ENCODE measurements around the gene SAMHD1.

SAMHD1 gene

DNA sequence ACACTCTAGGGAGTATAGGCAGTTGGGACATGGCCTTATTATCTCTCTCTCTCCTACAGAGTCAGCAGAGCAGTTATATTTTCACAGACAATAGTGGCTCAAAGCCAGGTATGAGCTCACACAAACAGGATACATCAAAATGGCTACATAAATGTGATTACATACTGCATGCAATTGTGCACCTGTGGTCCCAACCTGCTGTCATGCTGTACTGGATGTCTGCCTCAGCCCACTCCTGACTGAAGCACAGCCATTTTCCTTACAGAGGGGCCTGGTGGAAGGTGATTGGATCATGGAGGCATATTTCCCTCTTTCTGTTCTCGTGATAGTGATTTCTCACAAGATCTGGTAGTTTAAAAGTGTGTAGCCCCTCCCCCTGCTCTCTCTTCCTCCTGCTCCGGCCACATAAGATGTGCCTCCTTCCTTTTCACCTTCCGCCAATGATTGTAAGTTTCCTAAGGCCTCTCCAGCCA lies 37.0 kb upstream of the SAMHD1 start:
- no peak overlapping the region for H3K4me3 ChIP-seq (ENCODE audit: low read depth, low read length)
- TF ChIP-seq, protein P1, sequence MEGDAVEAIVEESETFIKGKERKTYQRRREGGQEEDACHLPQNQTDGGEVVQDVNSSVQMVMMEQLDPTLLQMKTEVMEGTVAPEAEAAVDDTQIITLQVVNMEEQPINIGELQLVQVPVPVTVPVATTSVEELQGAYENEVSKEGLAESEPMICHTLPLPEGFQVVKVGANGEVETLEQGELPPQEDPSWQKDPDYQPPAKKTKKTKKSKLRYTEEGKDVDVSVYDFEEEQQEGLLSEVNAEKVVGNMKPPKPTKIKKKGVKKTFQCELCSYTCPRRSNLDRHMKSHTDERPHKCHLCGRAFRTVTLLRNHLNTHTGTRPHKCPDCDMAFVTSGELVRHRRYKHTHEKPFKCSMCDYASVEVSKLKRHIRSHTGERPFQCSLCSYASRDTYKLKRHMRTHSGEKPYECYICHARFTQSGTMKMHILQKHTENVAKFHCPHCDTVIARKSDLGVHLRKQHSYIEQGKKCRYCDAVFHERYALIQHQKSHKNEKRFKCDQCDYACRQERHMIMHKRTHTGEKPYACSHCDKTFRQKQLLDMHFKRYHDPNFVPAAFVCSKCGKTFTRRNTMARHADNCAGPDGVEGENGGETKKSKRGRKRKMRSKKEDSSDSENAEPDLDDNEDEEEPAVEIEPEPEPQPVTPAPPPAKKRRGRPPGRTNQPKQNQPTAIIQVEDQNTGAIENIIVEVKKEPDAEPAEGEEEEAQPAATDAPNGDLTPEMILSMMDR (IDR thresholded peaks at IDR 0.05; ENCODE audit: low read depth, low read length): no peak

DNA sequence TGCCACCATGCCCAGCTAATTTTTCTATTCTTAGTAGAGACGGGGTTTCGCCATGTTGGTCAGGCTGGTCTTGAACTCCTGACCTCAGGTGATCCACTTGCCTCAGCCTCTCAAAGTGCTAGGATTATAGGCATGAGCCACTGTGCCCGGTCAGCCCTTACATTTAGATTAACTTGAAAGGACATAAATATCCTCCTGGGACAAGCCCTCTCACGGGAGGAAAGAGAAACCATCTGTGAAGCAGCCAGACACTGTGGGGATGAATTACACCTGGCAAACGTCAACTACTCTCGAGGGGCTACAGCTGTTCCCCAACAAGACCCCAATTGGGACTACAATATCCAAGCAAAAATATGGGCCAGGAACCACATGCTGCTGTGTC lies 32.7 kb upstream of the SAMHD1 start:
- H3K4me3 ChIP-seq (ENCODE audit: low read depth, low read length): no peak overlapping the region
- TF ChIP-seq, protein P1 (IDR thresholded peaks at IDR 0.05; ENCODE audit: low read depth, low read length): no peak

DNA sequence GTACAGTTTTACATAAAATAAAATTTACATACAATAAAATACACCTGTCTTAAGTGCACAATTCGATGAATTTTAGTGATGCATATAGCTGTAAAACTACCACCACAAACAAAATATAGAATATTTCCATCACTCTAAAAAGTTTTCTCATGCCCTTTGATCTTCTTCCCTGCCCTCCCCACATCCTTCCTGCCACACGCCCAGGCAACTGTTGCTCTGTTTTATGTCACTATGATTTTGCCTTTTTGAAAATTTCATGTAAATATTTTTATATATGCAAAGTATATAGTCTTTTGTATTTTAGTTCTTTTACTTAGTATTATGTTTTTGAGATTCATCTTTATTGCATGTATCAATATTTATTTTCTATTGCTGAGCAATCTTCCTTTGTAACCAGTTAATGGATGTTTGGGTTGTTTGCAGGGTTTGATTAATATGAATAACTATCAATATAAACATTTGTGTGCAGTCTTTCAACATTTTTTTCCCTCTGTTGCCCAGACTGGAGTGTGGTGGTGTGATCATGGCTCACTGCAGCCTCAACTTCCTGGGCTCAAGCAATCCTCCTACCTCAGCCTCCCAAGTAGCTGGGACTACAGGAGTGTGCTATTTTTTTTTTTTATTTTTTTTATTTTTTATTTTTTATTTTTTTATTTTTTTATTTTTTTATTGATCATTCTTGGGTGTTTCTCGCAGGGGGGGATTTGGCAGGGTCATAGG lies 23.8 kb upstream of the SAMHD1 start:
- H3K4me3 ChIP-seq (ENCODE audit: low read depth, low read length): no peak overlapping the region
- TF ChIP-seq, protein P1 (IDR thresholded peaks at IDR 0.05; ENCODE audit: low read depth, low read length): no peak

DNA sequence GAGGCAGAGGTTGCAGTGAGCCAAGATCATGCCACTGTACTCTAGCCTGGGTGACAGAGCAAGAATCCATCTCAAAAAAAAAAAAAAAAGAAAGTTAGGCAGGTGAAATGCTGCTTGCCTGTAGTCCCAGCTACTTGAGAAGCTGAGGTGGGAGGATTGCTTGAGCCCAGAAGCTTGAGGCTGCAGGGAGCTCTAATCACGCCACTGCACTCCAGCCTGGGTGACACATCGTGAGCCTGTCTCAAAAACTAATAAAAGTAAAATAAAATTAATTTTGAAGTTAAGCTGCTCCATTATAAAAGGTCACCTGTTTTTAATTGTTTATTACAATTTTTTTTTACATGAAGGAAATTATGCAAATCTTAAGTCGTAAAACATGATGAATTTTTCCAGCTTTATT lies 23.2 kb upstream of the SAMHD1 start:
- TF ChIP-seq, protein P1 (IDR thresholded peaks at IDR 0.05; ENCODE audit: low read depth, low read length): no peak
- no peak overlapping the region for H3K4me3 ChIP-seq (ENCODE audit: low read depth, low read length)

DNA sequence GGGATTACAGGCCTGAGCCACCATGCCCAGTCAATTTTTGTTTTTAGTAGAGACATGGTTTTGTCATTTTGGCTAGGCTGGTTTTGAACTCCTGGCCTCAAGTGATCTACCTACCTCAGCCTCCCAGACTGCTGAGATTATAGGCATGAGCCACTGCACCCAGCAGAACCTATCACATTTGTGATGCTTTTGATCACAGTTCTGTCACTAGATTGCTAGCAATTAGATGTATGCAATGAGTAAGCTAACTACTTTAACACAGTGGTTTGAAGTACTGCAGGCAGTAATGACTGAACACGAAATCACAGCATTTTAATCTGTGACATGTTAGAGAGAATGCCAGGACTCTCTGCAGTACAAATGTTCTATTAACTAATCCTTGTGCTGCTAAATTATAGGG lies 19.6 kb upstream of the SAMHD1 start:
- TF ChIP-seq, protein P1 (IDR thresholded peaks at IDR 0.05; ENCODE audit: low read depth, low read length): no peak
- H3K4me3 ChIP-seq (ENCODE audit: low read depth, low read length): no peak overlapping the region

DNA sequence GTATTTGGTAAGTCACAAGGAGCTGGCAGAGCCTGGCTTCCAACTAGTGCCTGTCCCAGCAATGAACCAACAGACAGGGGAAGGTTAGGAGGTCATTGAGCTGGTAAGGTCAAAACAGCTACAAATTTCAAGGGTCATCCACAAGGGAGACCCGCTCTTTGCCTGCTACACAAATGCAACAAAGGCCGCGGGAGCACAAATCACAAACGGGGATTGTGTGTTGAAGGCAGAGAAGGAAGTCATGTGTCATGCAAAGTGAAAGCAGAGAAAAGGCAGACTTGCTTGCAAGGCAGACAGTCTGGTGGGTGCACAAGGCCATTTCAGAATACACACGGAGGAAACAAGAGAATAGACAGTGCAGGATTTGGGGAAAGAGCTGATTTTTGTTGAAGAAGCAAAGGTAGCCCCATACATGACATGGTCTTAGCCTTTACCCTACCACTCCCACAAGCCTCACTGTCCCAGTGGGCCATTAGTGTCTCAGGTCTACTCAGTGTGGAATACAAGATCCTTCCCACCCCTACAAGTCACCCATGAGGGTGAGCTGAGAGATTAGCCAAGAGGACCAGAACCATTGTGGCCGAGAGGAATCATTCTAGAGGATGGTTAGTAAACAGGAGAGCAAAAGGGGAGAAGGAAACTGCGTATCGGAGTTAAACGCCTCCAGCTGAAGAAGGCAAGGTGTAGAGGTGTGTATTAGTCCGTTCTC lies 18.1 kb upstream of the SAMHD1 start:
- H3K4me3 ChIP-seq (ENCODE audit: low read depth, low read length): no peak overlapping the region

More for the DNA sequence above, 18.1 kb upstream of the SAMHD1 start:
- TF ChIP-seq, protein P1 (IDR thresholded peaks at IDR 0.05; ENCODE audit: low read depth, low read length): no peak
